Colonic mucosa (tissue), 4 donors: ENCODE measurements around the gene OBSCN. TPM values are rescaled to one million over a fixed set of nuclear protein-coding genes. Genes with fewer than 3 reads are reported as not detected.

Experiments used
- DNase-seq: peaks from one replicate; pipeline ENCODE4 v3.0.0-alpha.2; 2020
- H3K27ac ChIP-seq: fragments of 200-600 bp; one replicate; pipeline ENCODE4 v1.8.0; 2021
- H3K27me3 ChIP-seq: fragments of 200-600 bp; one replicate; pipeline ENCODE4 v1.8.0; 2021
- H3K36me3 ChIP-seq: fragments of 200-600 bp; one replicate; pipeline ENCODE4 v1.8.0; 2021
- H3K4me1 ChIP-seq: fragments of 200-600 bp; one replicate; pipeline ENCODE4 v1.8.0; 2021; ENCODE audit warnings: mild to moderate bottlenecking
- H3K4me3 ChIP-seq: fragments of 200-600 bp; one replicate; pipeline ENCODE4 v1.8.0; 2021
- H3K9ac ChIP-seq, 2 donors: one replicate each; pipeline ENCODE4 v1.7.0; 2013; ENCODE audit warnings: control low read depth in 2 of 2, low read depth in 2 of 2, low read length in 2 of 2
- H3K9me3 ChIP-seq: fragments of 200-600 bp; one replicate; pipeline ENCODE4 v1.8.0; 2021
- CTCF ChIP-seq: fragments of 200-600 bp; IDR thresholded peaks from one replicate; pipeline ENCODE4 v1.8.0; 2022; ENCODE audit warnings: antibody characterized with exemption, mild to moderate bottlenecking
- intact Hi-C: fragments of 100-400 bp; cut with DNase I; formaldehyde crosslinking; loops from one replicate; pipeline ENCODE4 v1.14.1; 2022
- total RNA-seq, 2 donors: library from RNA; stranded (reverse); fragmentation: NEBNext Ultra II Directional in 1 of 2; extraction: Animal tissue kit (Norgen Biotek cat#: 25700) in 1 of 2; gene quantifications; one replicate each; pipeline ENCODE4 v1.2.1, GENCODE V29; 2021
- donor health status: healthy.
- donor health status: DM: no; HTN: no; CAD: no.
- donor health status: DM: no; HTN: no; CAD: no.

Gene OBSCN
- total RNA-seq, 2 donors from 2014 or later, result 3.6 to 7.9 TPM

DNA sequence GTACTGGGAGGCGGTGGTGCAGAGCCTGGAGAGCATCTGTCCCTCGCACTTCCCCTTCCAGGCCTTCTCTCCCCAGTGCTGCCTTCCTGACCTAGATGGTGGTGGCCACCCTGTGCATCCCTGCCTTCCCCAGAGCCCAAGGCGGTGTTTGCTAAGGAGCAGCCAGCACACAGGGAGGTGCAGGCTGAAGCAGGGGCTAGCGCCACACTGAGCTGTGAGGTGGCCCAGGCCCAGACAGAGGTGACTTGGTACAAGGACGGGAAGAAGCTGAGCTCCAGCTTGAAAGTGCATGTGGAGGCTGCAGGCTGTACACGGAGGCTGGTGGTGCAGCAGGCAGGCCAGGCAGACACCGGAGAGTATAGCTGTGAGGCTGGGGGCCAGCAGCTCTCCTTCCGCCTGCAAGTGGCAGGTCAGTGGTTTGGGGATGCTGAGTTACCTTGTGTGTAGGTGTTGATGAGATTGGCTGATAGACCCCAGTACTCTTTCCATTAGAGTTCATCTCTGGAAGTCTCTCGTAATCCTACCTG, 51.6 kb downstream of the OBSCN start:
- intact Hi-C loops, result no loop called here
- no peak for TF ChIP-seq CTCF
- no peaks in the 10 kb centered on the region for H3K36me3 ChIP-seq
- no peak overlapping the region for H3K4me3 ChIP-seq
- no peaks in the 10 kb centered on the region for H3K4me1 ChIP-seq
- H3K9ac ChIP-seq, result no peak overlapping the region
- H3K9me3 ChIP-seq, result no peaks in the 10 kb centered on the region
- no peak overlapping the region for H3K27ac ChIP-seq
- no peaks in the 10 kb centered on the region for H3K27me3 ChIP-seq
- DNase-seq, result no peak

GRCh38 chr1:228259951-228260350, 52.1 kb downstream of the OBSCN start:
- Histone ChIP-seq H3K27me3 (no peaks in the 10 kb centered on the region), H3K9ac (no peak overlapping the region), H3K36me3 (no peaks in the 10 kb centered on the region), H3K4me3 (no peak overlapping the region), H3K9me3 (no peaks in the 10 kb centered on the region), H3K4me1 (no peaks in the 10 kb centered on the region), H3K27ac (no peak overlapping the region)
- TF ChIP-seq CTCF, result no peak
- DNase-seq, result no peak
- intact Hi-C loops, result no loop called here

DNA sequence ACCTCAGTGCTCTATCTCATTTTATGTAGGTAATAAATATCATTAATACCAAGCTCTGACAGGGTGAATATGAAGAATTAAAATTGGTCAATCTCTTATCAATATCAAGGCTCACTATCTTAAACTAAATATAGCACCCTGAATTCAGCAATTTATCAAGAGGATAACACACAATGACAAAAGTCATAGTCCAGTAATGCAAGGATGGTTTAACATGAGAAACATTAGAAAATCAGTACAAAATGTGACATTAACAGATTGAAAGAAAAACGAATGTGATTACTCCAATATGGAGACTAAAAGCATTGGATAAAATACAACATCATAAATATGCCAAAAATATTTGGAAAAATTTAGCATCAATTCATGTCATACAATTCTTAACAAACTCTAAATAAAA, 53.9 kb downstream of the OBSCN start:
- no peak overlapping the region for H3K9ac ChIP-seq
- intact Hi-C loops, result no loop called here
- H3K4me3 ChIP-seq, result no peak overlapping the region
- H3K4me1 ChIP-seq, result no peaks in the 10 kb centered on the region
- DNase-seq, result no peak
- H3K27ac ChIP-seq, result no peak overlapping the region
- no peak for TF ChIP-seq CTCF
- H3K27me3 ChIP-seq, result no peaks in the 10 kb centered on the region
- H3K9me3 ChIP-seq, result no peaks in the 10 kb centered on the region
- H3K36me3 ChIP-seq, result no peaks in the 10 kb centered on the region

DNA sequence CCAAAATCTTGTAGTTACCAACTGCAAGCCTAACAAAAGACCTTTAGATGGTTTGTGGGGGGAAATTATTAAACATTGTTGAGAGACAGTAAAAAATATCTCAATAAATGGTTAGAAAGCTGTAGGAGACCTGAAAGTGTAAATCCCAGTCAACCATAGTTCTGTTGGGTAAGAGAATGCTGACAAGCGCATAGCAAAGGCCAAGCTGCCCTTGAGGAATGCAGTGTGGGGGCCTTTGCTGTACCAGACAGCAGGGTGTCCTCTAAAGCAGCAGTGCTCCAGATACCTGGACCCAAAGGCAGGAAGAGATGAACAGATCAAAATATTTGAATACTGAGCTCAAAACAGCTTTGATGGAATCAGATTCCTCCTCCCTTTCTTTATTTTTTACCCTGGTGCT, 54.6 kb downstream of the OBSCN start:
- Histone ChIP-seq H3K27me3 (no peaks in the 10 kb centered on the region), H3K27ac (no peak overlapping the region), H3K9ac (no peak overlapping the region), H3K9me3 (no peaks in the 10 kb centered on the region), H3K4me1 (no peaks in the 10 kb centered on the region), H3K36me3 (no peaks in the 10 kb centered on the region), H3K4me3 (no peak overlapping the region)
- TF ChIP-seq CTCF, result no peak
- intact Hi-C loops, result no loop called here
- no peak for DNase-seq

DNA sequence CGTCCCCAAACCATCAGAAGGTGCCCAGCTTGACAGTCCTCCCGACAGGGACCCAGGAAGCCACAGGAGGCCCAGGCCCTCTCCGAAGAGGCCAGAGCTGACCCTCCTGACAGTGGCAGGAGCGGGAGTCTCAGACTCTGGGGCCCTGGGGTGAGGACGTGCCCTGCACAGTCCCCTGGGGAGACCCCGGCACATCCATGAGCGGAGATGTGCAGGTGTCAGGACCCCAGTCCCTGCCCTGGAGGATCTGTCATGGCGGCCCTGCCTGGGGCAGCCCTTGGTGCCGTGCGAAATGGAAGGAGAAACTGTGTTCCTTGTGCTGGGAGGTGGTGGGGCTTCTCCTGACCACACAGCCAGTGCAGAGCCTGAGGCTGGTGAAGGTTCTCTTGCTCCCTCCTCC, 55.8 kb downstream of the OBSCN start:
- no peak overlapping the region for H3K4me3 ChIP-seq
- H3K4me1 ChIP-seq, result no peaks in the 10 kb centered on the region
- no peaks in the 10 kb centered on the region for H3K9me3 ChIP-seq
- no peak overlapping the region for H3K9ac ChIP-seq
- TF ChIP-seq CTCF, result no peak
- no peaks in the 10 kb centered on the region for H3K36me3 ChIP-seq
- intact Hi-C loops, result no loop called here
- H3K27ac ChIP-seq, result no peak overlapping the region
- no peak for DNase-seq
- no peaks in the 10 kb centered on the region for H3K27me3 ChIP-seq
